Stimulated activated CD4-positive, alpha-beta T cell treated with anti-CD3 and anti-CD28 coated beads, Interleukin-15, amount 100 ng/mL, for 48 hours (primary cell): ENCODE data around the gene SLC22A12.

Experiments
- DNase-seq, 2 donors: peaks; one replicate each; pipeline ENCODE4 v3.0.0-alpha.2; 2020; ENCODE audit warnings: low read depth in 2 of 2

Gene SLC22A12

GRCh38 chr11:64604458-64605243 lies 13.6 kb downstream of the SLC22A12 start:
- no peak for DNase-seq

GRCh38 chr11:64605244-64605560 lies 14.2 kb downstream of the SLC22A12 start:
- no peak for DNase-seq

- DNase-seq, result no peak
These were observed 14.9 kb downstream of the SLC22A12 start for GRCh38 chr11:64605656-64606585.

- no peak for DNase-seq
These were observed 15.9 kb downstream of the SLC22A12 start for GRCh38 chr11:64606796-64607380.

- DNase-seq, result no peak
These were observed 16.5 kb downstream of the SLC22A12 start for GRCh38 chr11:64607381-64607985.

GRCh38 chr11:64608046-64608445 lies 17.0 kb downstream of the SLC22A12 start:
- no peak for DNase-seq

GRCh38 chr11:64608636-64609035 lies 17.6 kb downstream of the SLC22A12 start:
- no peak for DNase-seq

GRCh38 chr11:64609436-64610047 lies 18.5 kb downstream of the SLC22A12 start:
- DNase-seq, result no peak

- no peak for DNase-seq
These were observed 19.6 kb downstream of the SLC22A12 start for GRCh38 chr11:64610596-64610995.

- no peak for DNase-seq
These were observed 20.2 kb downstream of the SLC22A12 start for GRCh38 chr11:64611176-64611575.

GRCh38 chr11:64611869-64612646 lies 21.0 kb downstream of the SLC22A12 start:
- no peak for DNase-seq

- no peak for DNase-seq
These were observed 22.6 kb downstream of the SLC22A12 start for GRCh38 chr11:64613648-64614047.

GRCh38 chr11:64614917-64615316 lies 23.9 kb downstream of the SLC22A12 start:
- DNase-seq, result no peak

GRCh38 chr11:64616817-64617216 lies 25.8 kb downstream of the SLC22A12 start:
- DNase-seq, result no peak

GRCh38 chr11:64619196-64619595 lies 28.2 kb downstream of the SLC22A12 start:
- no peak for DNase-seq

- DNase-seq, result no peak
These were observed 28.9 kb downstream of the SLC22A12 start for GRCh38 chr11:64619811-64620380.

- no peak for DNase-seq
These were observed 29.5 kb downstream of the SLC22A12 start for GRCh38 chr11:64620381-64620971.

GRCh38 chr11:64621283-64622019 lies 30.4 kb downstream of the SLC22A12 start:
- no peak for DNase-seq

- DNase-seq, result no peak
These were observed 31.7 kb downstream of the SLC22A12 start for GRCh38 chr11:64622681-64623080.
